HepG2 (cell line): ENCODE data around the gene TUBGCP3. TPM values are rescaled to one million over a fixed set of nuclear protein-coding genes. Genes with fewer than 3 reads are reported as not detected.

ENCODE experiments used
- HOXA3 ChIP-seq: sonication (generic); formaldehyde crosslinking; IDR thresholded peaks from 2 replicates; pipeline ENCODE4 v1.5.0; 2020; ENCODE audit warnings: missing genetic modification reagents
- RFX3 ChIP-seq: IDR thresholded peaks from 2 replicates; pipeline ENCODE4 v1.6.1; 2016; ENCODE audit warnings: missing biosample characterization, missing genetic modification reagents
- SOX6 ChIP-seq, 2 experiments: fragments of 450-650 bp in 1 of 2; sonication (generic) in 1 of 2; formaldehyde crosslinking in 1 of 2; IDR thresholded peaks; 2 replicates each; pipeline versions ENCODE4 v1.4.0 to v1.6.1; 2017 to 2020; ENCODE audit warnings: antibody characterized with exemption in 1 of 2, mild to moderate bottlenecking in 1 of 2, missing genetic modification reagents in 1 of 2
- SP5 ChIP-seq: IDR thresholded peaks from 2 replicates; pipeline ENCODE4 v1.6.1; 2016; ENCODE audit warnings: low read depth, borderline replicate concordance
- STAG1 ChIP-seq: sonication (generic); formaldehyde crosslinking; IDR thresholded peaks from 2 replicates; pipeline ENCODE4 v1.4.0; 2020; ENCODE audit warnings: missing genetic modification reagents
- SYNCRIP ChIP-seq: fragments of 200-400 bp; formaldehyde crosslinking; IDR thresholded peaks from 2 replicates; pipeline ENCODE4 v1.6.1; 2018; ENCODE audit warnings: mild to moderate bottlenecking, low read depth, low read length; ENCODE audit not compliant: insufficient read depth
- U2AF2 ChIP-seq: fragments of 200-400 bp; formaldehyde crosslinking; IDR thresholded peaks from 2 replicates; pipeline ENCODE4 v1.6.1; 2017; ENCODE audit warnings: low read depth, mild to moderate bottlenecking, low read length
- ZFP36L2 ChIP-seq: sonication (generic); formaldehyde crosslinking; IDR thresholded peaks from 2 replicates; pipeline ENCODE4 v1.4.0; 2020; ENCODE audit warnings: missing genetic modification reagents
- ZKSCAN8 ChIP-seq: IDR thresholded peaks from 2 replicates; pipeline ENCODE4 v1.6.1; 2016; ENCODE audit warnings: borderline replicate concordance, missing genetic modification reagents, missing compliant biosample characterization
- ZNF12 ChIP-seq: sonication (generic); formaldehyde crosslinking; IDR thresholded peaks from 2 replicates; pipeline ENCODE4 v1.5.0; 2020; ENCODE audit warnings: missing genetic modification reagents
- ZNF24 ChIP-seq: fragments of 450-650 bp; IDR thresholded peaks from 2 replicates; pipeline ENCODE4 v1.6.1; 2017; ENCODE audit warnings: antibody characterized with exemption, mild to moderate bottlenecking
- ZNF251 ChIP-seq: sonication (generic); formaldehyde crosslinking; IDR thresholded peaks from 2 replicates; pipeline ENCODE4 v1.9.0; 2021; ENCODE audit warnings: mild to moderate bottlenecking, missing genetic modification reagents
- ZNF333 ChIP-seq: sonication (generic); formaldehyde crosslinking; IDR thresholded peaks from 2 replicates; pipeline ENCODE4 v1.4.0; 2020; ENCODE audit warnings: mild to moderate bottlenecking, missing genetic modification reagents, borderline replicate concordance
- polyA plus RNA-seq, 8 experiments: library from polyadenylated mRNA; depleted of rRNA in 3 of 8; stranded (reverse) in 7 of 8; unstranded in 1 of 8; fragments of >200 nt; fragmentation: Illumina TruSeq in 4 of 8; extraction: Trizol in 4 of 8; gene quantifications; 2 replicates each; pipeline versions ENCODE4 v1.2.1 to v1.2.3, GENCODE V29; 2011 to 2016; ENCODE audit warnings: low read depth in 4 of 8, missing spikeins in 1 of 8, mixed read lengths in 1 of 8; ENCODE audit not compliant: insufficient read depth in 1 of 8
- total RNA-seq, 5 experiments: library from RNA; depleted of rRNA; stranded (reverse); fragments of >200 nt; fragmentation: Illumina TruSeq; extraction: Trizol; gene quantifications; 2 replicates each; pipeline ENCODE4 v1.2.3, GENCODE V29; 2016; ENCODE audit warnings: low read depth in 1 of 5
- TF ChIP-seq, protein P1 (sequence below): IDR thresholded peaks from 2 replicates; pipeline ENCODE4 v1.4.0; 2020; ENCODE audit warnings: mild to moderate bottlenecking, missing genetic modification reagents
- TF ChIP-seq, protein P2 (sequence below): sonication (generic); formaldehyde crosslinking; IDR thresholded peaks from 2 replicates; pipeline ENCODE4 v1.5.1; 2020; ENCODE audit warnings: mild to moderate bottlenecking, missing genetic modification reagents, borderline replicate concordance
- TF ChIP-seq, protein P3 (sequence below): fragments of 450-650 bp; IDR thresholded peaks from 2 replicates; pipeline ENCODE4 v1.6.1; 2017
- TF ChIP-seq, protein P4 (sequence below): sonication (generic); formaldehyde crosslinking; IDR thresholded peaks from 2 replicates; pipeline ENCODE4 v1.5.1; 2020; ENCODE audit warnings: mild to moderate bottlenecking, missing genetic modification reagents, borderline replicate concordance

The TUBGCP3 gene
- total and polyA plus RNA-seq, 2 of the 13 experiments (the other 11 are each of a cell fraction or from before 2014, with no cell fraction given): 12.6 to 15.5 TPM

DNA sequence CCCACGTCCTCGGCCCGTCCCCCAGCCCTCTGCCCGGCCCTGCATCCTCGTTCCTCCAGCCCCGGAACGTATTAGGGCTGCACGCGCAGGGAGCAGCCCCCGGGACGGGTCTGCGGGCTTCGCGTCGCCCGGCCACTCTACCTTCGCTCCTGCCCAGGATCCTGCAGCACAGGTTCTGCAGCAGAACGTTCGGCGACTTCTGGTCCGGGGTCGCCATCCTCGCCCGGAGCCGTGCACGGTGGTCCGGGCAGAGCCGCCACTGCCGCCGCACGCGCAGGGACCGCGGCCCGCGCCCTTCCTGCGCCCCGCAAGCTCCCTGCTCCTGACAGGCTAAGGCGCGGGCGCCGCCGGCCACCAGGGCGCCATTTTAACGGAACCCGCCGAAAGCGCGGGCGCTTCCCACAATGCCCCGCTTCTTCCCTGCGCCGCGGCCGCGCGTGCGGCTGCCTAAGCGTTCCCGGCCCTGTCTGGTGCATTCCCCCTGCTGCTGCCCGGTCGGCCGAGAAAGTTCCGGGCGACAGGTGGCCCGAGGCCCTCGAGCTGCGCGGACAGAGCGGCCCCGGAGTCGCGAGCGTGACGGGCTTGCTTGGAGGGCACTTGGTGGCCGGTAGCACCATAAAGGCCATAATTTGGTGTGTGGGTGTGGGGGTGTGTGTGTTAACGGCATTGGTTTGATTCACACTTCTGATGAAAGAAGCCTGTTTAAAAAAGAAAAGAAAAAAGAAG is at the start of gene TUBGCP3 (continued):
- TF ChIP-seq HOXA3 (peak; percentile 93), SYNCRIP (no peak), ZKSCAN8 (CRISPR knock-in tag) (peak; percentile 31; the same call in 1 of the 2 replicates), STAG1 (CRISPR knock-in tag) (no peak; the same call in 1 of the 2 replicates), ZNF251 (CRISPR knock-in tag) (peak; percentile 88; the same call in 1 of the 2 replicates), ZNF24 (no peak), RFX3 (CRISPR knock-in tag) (no peak), SOX6 (IDR thresholded peaks at IDR 0.05) (no peak), SOX6 (CRISPR knock-in tag; IDR thresholded peaks at IDR 0.05) (no peak; the same call in 1 of the 2 replicates), ZFP36L2 (CRISPR knock-in tag) (no peak; the same call in 1 of the 2 replicates), ZNF12 (peak; percentile 83), SP5 (CRISPR knock-in tag) (peak; percentile 34; the same call in 1 of the 2 replicates), ZNF333 (CRISPR knock-in tag) (no peak), U2AF2 (no peak)
- TF ChIP-seq, protein P1, sequence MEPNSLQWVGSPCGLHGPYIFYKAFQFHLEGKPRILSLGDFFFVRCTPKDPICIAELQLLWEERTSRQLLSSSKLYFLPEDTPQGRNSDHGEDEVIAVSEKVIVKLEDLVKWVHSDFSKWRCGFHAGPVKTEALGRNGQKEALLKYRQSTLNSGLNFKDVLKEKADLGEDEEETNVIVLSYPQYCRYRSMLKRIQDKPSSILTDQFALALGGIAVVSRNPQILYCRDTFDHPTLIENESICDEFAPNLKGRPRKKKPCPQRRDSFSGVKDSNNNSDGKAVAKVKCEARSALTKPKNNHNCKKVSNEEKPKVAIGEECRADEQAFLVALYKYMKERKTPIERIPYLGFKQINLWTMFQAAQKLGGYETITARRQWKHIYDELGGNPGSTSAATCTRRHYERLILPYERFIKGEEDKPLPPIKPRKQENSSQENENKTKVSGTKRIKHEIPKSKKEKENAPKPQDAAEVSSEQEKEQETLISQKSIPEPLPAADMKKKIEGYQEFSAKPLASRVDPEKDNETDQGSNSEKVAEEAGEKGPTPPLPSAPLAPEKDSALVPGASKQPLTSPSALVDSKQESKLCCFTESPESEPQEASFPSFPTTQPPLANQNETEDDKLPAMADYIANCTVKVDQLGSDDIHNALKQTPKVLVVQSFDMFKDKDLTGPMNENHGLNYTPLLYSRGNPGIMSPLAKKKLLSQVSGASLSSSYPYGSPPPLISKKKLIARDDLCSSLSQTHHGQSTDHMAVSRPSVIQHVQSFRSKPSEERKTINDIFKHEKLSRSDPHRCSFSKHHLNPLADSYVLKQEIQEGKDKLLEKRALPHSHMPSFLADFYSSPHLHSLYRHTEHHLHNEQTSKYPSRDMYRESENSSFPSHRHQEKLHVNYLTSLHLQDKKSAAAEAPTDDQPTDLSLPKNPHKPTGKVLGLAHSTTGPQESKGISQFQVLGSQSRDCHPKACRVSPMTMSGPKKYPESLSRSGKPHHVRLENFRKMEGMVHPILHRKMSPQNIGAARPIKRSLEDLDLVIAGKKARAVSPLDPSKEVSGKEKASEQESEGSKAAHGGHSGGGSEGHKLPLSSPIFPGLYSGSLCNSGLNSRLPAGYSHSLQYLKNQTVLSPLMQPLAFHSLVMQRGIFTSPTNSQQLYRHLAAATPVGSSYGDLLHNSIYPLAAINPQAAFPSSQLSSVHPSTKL (CRISPR knock-in tag): no peak; the same call in 1 of the 2 replicates
- TF ChIP-seq, protein P2, sequence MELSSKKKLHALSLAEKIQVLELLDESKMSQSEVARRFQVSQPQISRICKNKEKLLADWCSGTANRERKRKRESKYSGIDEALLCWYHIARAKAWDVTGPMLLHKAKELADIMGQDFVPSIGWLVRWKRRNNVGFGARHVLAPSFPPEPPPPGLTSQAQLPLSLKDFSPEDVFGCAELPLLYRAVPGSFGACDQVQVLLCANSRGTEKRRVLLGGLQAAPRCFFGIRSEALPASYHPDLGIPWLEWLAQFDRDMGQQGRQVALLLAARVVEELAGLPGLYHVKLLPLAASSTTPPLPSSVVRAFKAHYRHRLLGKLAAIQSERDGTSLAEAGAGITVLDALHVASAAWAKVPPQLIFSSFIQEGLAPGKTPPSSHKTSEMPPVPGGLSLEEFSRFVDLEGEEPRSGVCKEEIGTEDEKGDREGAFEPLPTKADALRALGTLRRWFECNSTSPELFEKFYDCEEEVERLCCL (CRISPR knock-in tag): no peak; the same call in 1 of the 2 replicates
- TF ChIP-seq, protein P3, sequence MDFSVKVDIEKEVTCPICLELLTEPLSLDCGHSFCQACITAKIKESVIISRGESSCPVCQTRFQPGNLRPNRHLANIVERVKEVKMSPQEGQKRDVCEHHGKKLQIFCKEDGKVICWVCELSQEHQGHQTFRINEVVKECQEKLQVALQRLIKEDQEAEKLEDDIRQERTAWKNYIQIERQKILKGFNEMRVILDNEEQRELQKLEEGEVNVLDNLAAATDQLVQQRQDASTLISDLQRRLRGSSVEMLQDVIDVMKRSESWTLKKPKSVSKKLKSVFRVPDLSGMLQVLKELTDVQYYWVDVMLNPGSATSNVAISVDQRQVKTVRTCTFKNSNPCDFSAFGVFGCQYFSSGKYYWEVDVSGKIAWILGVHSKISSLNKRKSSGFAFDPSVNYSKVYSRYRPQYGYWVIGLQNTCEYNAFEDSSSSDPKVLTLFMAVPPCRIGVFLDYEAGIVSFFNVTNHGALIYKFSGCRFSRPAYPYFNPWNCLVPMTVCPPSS: no peak
- TF ChIP-seq, protein P4, sequence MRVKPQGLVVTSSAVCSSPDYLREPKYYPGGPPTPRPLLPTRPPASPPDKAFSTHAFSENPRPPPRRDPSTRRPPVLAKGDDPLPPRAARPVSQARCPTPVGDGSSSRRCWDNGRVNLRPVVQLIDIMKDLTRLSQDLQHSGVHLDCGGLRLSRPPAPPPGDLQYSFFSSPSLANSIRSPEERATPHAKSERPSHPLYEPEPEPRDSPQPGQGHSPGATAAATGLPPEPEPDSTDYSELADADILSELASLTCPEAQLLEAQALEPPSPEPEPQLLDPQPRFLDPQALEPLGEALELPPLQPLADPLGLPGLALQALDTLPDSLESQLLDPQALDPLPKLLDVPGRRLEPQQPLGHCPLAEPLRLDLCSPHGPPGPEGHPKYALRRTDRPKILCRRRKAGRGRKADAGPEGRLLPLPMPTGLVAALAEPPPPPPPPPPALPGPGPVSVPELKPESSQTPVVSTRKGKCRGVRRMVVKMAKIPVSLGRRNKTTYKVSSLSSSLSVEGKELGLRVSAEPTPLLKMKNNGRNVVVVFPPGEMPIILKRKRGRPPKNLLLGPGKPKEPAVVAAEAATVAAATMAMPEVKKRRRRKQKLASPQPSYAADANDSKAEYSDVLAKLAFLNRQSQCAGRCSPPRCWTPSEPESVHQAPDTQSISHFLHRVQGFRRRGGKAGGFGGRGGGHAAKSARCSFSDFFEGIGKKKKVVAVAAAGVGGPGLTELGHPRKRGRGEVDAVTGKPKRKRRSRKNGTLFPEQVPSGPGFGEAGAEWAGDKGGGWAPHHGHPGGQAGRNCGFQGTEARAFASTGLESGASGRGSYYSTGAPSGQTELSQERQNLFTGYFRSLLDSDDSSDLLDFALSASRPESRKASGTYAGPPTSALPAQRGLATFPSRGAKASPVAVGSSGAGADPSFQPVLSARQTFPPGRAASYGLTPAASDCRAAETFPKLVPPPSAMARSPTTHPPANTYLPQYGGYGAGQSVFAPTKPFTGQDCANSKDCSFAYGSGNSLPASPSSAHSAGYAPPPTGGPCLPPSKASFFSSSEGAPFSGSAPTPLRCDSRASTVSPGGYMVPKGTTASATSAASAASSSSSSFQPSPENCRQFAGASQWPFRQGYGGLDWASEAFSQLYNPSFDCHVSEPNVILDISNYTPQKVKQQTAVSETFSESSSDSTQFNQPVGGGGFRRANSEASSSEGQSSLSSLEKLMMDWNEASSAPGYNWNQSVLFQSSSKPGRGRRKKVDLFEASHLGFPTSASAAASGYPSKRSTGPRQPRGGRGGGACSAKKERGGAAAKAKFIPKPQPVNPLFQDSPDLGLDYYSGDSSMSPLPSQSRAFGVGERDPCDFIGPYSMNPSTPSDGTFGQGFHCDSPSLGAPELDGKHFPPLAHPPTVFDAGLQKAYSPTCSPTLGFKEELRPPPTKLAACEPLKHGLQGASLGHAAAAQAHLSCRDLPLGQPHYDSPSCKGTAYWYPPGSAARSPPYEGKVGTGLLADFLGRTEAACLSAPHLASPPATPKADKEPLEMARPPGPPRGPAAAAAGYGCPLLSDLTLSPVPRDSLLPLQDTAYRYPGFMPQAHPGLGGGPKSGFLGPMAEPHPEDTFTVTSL (CRISPR knock-in tag): peak; percentile 23; the same call in 1 of the 2 replicates
